Measurements from ENCODE around the gene MAPK11.

DNA sequence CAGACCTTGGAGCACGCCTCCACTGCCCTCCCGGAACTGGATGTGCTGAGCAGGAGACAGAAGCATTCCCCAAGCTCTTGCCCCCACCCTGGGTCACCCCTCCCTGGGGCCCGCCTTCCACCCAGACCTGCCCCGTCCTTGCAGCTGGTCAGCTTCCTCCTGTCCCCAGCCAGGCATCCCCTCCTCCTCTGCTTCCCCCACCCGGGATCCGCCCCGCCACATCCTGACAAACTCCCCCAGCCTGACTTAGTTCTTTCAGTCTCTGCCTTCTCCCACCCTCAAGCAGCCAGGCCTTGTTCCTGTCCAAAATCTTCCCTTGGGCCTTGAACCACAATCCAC lies 38.4 kb upstream of the MAPK11 start:
- TF ChIP-seq POLR2A (IDR thresholded peaks at IDR 0.05) = no peak
- TF ChIP-seq, protein P1, sequence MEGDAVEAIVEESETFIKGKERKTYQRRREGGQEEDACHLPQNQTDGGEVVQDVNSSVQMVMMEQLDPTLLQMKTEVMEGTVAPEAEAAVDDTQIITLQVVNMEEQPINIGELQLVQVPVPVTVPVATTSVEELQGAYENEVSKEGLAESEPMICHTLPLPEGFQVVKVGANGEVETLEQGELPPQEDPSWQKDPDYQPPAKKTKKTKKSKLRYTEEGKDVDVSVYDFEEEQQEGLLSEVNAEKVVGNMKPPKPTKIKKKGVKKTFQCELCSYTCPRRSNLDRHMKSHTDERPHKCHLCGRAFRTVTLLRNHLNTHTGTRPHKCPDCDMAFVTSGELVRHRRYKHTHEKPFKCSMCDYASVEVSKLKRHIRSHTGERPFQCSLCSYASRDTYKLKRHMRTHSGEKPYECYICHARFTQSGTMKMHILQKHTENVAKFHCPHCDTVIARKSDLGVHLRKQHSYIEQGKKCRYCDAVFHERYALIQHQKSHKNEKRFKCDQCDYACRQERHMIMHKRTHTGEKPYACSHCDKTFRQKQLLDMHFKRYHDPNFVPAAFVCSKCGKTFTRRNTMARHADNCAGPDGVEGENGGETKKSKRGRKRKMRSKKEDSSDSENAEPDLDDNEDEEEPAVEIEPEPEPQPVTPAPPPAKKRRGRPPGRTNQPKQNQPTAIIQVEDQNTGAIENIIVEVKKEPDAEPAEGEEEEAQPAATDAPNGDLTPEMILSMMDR (IDR thresholded peaks at IDR 0.05) = no peak

Data from prostate gland (tissue), 2 donors.